ENCODE data around the gene RAD54L.

GRCh38 chr1:46309401-46310159 lies 62.0 kb downstream of the RAD54L start:
- TF ChIP-seq CTCF (conservative IDR thresholded peaks at IDR 0.05 in 1 of 2, IDR thresholded peaks at IDR 0.05 in 1 of 2; ENCODE audit: low read depth in 1 of 2, low read length in 2 of 2) (no peak), EZH2 (IDR thresholded peaks at IDR 0.05; ENCODE audit: low read length, missing control alignments) (no peak)

Measured in fibroblast of lung (primary cell).